Endothelial cell (in vitro differentiated cells): ENCODE results near the gene ARRDC1. TPM values are rescaled to one million over a fixed set of nuclear protein-coding genes. Genes with fewer than 3 reads are reported as not detected.

Experiments
- DNase-seq: peaks from one replicate; pipeline ENCODE4 v3.0.0; 2021; ENCODE audit warnings: low spot score
- H3K27ac Mint-ChIP-seq: one replicate; pipeline ENCODE4 v1.8.0; 2021; ENCODE audit warnings: mixed read lengths, inconsistent platforms; ENCODE audit not compliant: unreplicated experiment
- H3K27me3 Mint-ChIP-seq: one replicate; pipeline ENCODE4 v1.8.0; 2021; ENCODE audit warnings: mild to moderate bottlenecking, moderate library complexity, mixed read lengths, inconsistent platforms; ENCODE audit not compliant: unreplicated experiment
- H3K36me3 Mint-ChIP-seq: one replicate; pipeline ENCODE4 v1.8.0; 2021; ENCODE audit warnings: mild to moderate bottlenecking, low read depth, mixed read lengths, inconsistent platforms; ENCODE audit not compliant: unreplicated experiment
- H3K4me1 Mint-ChIP-seq: one replicate; pipeline ENCODE4 v1.8.0; 2021; ENCODE audit warnings: mild to moderate bottlenecking, mixed read lengths, inconsistent platforms; ENCODE audit not compliant: unreplicated experiment
- H3K4me3 Mint-ChIP-seq: one replicate; pipeline ENCODE4 v1.8.0; 2021; ENCODE audit warnings: mild to moderate bottlenecking, mixed read lengths, inconsistent platforms; ENCODE audit not compliant: unreplicated experiment
- H3K9me3 Mint-ChIP-seq: one replicate; pipeline ENCODE4 v1.8.0; 2021; ENCODE audit warnings: mixed read lengths, inconsistent platforms; ENCODE audit not compliant: unreplicated experiment
- CTCF ChIP-seq: fragments of 200-600 bp; sonication (generic); IDR thresholded peaks from one replicate; pipeline ENCODE4 v1.5.0; 2021; ENCODE audit warnings: antibody characterized with exemption; ENCODE audit not compliant: unreplicated experiment
- total RNA-seq: library from RNA; stranded (reverse); fragmentation: NEBNext Ultra II Directional; extraction: Animal tissue kit (Norgen Biotek cat#: 25700); gene quantifications from one replicate; pipeline ENCODE4 v1.2.1, GENCODE V29; 2021; ENCODE audit not compliant: unreplicated experiment

ARRDC1 gene
- total RNA-seq, 1 donor from 2014 or later: 20.3 TPM

GRCh38 chr9:137611623-137612609 is 6.4 kb downstream of the ARRDC1 start:
- no peak for TF ChIP-seq CTCF
- Mint-ChIP-seq H3K4me3 (no peak overlapping the region), H3K4me1 (peaks cover 6% of the 10 kb centered on the region), H3K9me3 (no peaks in the 10 kb centered on the region), H3K36me3 (no peaks in the 10 kb centered on the region), H3K27ac (no peak overlapping the region), H3K27me3 (peaks cover 2% of the 10 kb centered on the region)
- no peak for DNase-seq

- TF ChIP-seq CTCF: no peak
- Mint-ChIP-seq H3K36me3 (peaks cover 5% of the 10 kb centered on the region), H3K27ac (no peak overlapping the region), H3K4me3 (no peak overlapping the region), H3K4me1 (peaks cover 12% of the 10 kb centered on the region), H3K9me3 (no peaks in the 10 kb centered on the region), H3K27me3 (peaks cover 7% of the 10 kb centered on the region)
- no peak for DNase-seq
These were observed 7.3 kb downstream of the ARRDC1 start for GRCh38 chr9:137612741-137613142.

- H3K36me3 Mint-ChIP-seq: peaks cover 5% of the 10 kb centered on the region
- H3K9me3 Mint-ChIP-seq: no peaks in the 10 kb centered on the region
- TF ChIP-seq CTCF: no peak
- no peak overlapping the region for H3K4me3 Mint-ChIP-seq
- H3K27ac Mint-ChIP-seq: no peak overlapping the region
- H3K27me3 Mint-ChIP-seq: peaks cover 7% of the 10 kb centered on the region
- H3K4me1 Mint-ChIP-seq: peaks cover 16% of the 10 kb centered on the region
- no peak for DNase-seq
These were observed 7.8 kb downstream of the ARRDC1 start for GRCh38 chr9:137613259-137613658.

- H3K4me1 Mint-ChIP-seq: peaks cover 16% of the 10 kb centered on the region
- DNase-seq: no peak
- H3K4me3 Mint-ChIP-seq: no peak overlapping the region
- no peak for TF ChIP-seq CTCF
- H3K27me3 Mint-ChIP-seq: peaks cover 7% of the 10 kb centered on the region
- H3K27ac Mint-ChIP-seq: no peak overlapping the region
- peaks cover 5% of the 10 kb centered on the region for H3K36me3 Mint-ChIP-seq
- H3K9me3 Mint-ChIP-seq: no peaks in the 10 kb centered on the region
These were observed 8.4 kb downstream of the ARRDC1 start for GRCh38 chr9:137613738-137614523.
